KMS-11 (cell line): ENCODE measurements around the gene KCNQ1.

Experiments
- H2AFZ ChIP-seq: fragments of 200-600 bp; sonication (generic); 2 replicates; pipeline ENCODE4 v1.6.1; 2016; ENCODE audit warnings: antibody characterized with exemption, mixed run types, low read depth
- H3K27ac ChIP-seq: fragments of 200-600 bp; sonication (generic); 2 replicates; pipeline ENCODE4 v1.6.1; 2016; ENCODE audit warnings: mild to moderate bottlenecking, mixed run types
- H3K27me3 ChIP-seq: fragments of 200-600 bp; sonication (generic); 2 replicates; pipeline ENCODE4 v1.6.1; 2017; ENCODE audit warnings: mild to moderate bottlenecking, low read depth, mixed run types, moderate library complexity; ENCODE audit not compliant: insufficient read depth
- H3K36me3 ChIP-seq: fragments of 200-600 bp; sonication (generic); 2 replicates; pipeline ENCODE4 v1.6.1; 2017; ENCODE audit warnings: mild to moderate bottlenecking, mixed run types; ENCODE audit not compliant: insufficient read depth
- H3K4me1 ChIP-seq: fragments of 200-600 bp; sonication (generic); 2 replicates; pipeline ENCODE4 v1.6.1; 2016; ENCODE audit warnings: mild to moderate bottlenecking, low read depth, mixed run types; ENCODE audit not compliant: poor library complexity, severe bottlenecking
- H3K4me2 ChIP-seq: fragments of 200-600 bp; sonication (generic); 2 replicates; pipeline ENCODE4 v1.7.0; 2016; ENCODE audit warnings: mild to moderate bottlenecking, mixed run types
- H3K4me3 ChIP-seq: fragments of 200-600 bp; sonication (generic); IDR thresholded peaks from 2 replicates; pipeline ENCODE4 v1.6.1; 2017; ENCODE audit warnings: low read depth, low read length, mixed read lengths; ENCODE audit not compliant: insufficient read depth
- H3K79me2 ChIP-seq: fragments of 200-600 bp; sonication (generic); 2 replicates; pipeline ENCODE4 v1.6.1; 2016; ENCODE audit warnings: low read depth, mixed run types; ENCODE audit not compliant: insufficient read depth
- H3K9ac ChIP-seq: fragments of 200-600 bp; sonication (generic); 2 replicates; pipeline ENCODE4 v1.6.1; 2016; ENCODE audit warnings: mild to moderate bottlenecking, mixed run types
- H4K20me1 ChIP-seq: fragments of 200-600 bp; sonication (generic); 2 replicates; pipeline ENCODE4 v1.6.1; 2016; ENCODE audit warnings: mild to moderate bottlenecking, mixed run types; ENCODE audit not compliant: insufficient read depth
- CTCF ChIP-seq: fragments of 200-600 bp; sonication (generic); conservative IDR thresholded peaks from 2 replicates; pipeline ENCODE4 v1.6.1; 2017; ENCODE audit warnings: low read depth, mild to moderate bottlenecking, antibody characterized with exemption, low read length, moderate library complexity, mixed read lengths

Gene KCNQ1

GRCh38 chr11:2776351-2777061 lies 331.7 kb downstream of the KCNQ1 start:
- Histone ChIP-seq H3K9ac (peak overlapping the region; percentile 86; the same call in 1 of the 2 replicates), H3K4me3 (no peak overlapping the region), H2AFZ (no peak overlapping the region), H3K79me2 (peaks cover 13% of the 10 kb centered on the region; the same call in 1 of the 2 replicates), H3K4me2 (peak overlapping the region; percentile 99), H3K36me3 (no peaks in the 10 kb centered on the region), H3K27ac (peak overlapping the region; percentile 99), H4K20me1 (no peaks in the 10 kb centered on the region), H3K27me3 (no peaks in the 10 kb centered on the region), H3K4me1 (peaks cover 88% of the 10 kb centered on the region)
- no peak for TF ChIP-seq CTCF

DNA sequence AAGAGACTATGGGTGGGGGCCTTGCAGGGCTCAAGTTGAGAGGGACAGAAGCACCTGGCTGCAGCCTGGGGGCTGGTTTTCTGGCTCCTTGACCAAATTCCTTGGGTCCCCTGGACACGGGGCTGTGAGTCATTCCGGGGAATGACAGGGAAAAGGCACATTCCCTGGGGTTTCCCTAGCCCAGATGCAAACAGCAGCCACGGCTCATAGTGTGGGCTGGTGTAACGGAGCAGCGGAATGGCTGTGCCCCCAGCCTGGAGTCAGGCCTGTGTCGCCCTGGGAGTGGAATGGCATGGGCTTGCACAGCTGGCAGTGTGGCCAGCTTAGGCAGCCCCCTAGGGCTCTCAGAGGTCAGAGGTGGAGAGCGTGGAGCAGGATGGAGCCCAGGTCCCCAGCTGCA lies 332.6 kb downstream of the KCNQ1 start:
- H3K36me3 ChIP-seq: no peaks in the 10 kb centered on the region
- H3K4me3 ChIP-seq: no peak overlapping the region
- H4K20me1 ChIP-seq: no peaks in the 10 kb centered on the region
- no peak for TF ChIP-seq CTCF
- H3K4me2 ChIP-seq: peak overlapping the region; percentile 99
- no peaks in the 10 kb centered on the region for H3K27me3 ChIP-seq
- peak overlapping the region; percentile 99 for H3K27ac ChIP-seq
- peaks cover 79% of the 10 kb centered on the region for H3K4me1 ChIP-seq
- H3K79me2 ChIP-seq: peaks cover 13% of the 10 kb centered on the region; the same call in 1 of the 2 replicates
- H2AFZ ChIP-seq: peak overlapping the region; percentile 47; the same call in 1 of the 2 replicates
- peak overlapping the region; percentile 86 for H3K9ac ChIP-seq

GRCh38 chr11:2777871-2778629 lies 333.2 kb downstream of the KCNQ1 start:
- no peaks in the 10 kb centered on the region for H3K36me3 ChIP-seq
- peak overlapping the region; percentile 47; the same call in 1 of the 2 replicates for H2AFZ ChIP-seq
- no peaks in the 10 kb centered on the region for H3K27me3 ChIP-seq
- peaks cover 79% of the 10 kb centered on the region for H3K4me1 ChIP-seq
- peak overlapping the region; percentile 99 for H3K27ac ChIP-seq
- peak overlapping the region; percentile 99 for H3K4me2 ChIP-seq
- H3K79me2 ChIP-seq: peaks cover 13% of the 10 kb centered on the region; the same call in 1 of the 2 replicates
- H3K9ac ChIP-seq: peak overlapping the region; percentile 86
- H3K4me3 ChIP-seq: no peak overlapping the region
- H4K20me1 ChIP-seq: no peaks in the 10 kb centered on the region
- TF ChIP-seq CTCF: no peak

DNA sequence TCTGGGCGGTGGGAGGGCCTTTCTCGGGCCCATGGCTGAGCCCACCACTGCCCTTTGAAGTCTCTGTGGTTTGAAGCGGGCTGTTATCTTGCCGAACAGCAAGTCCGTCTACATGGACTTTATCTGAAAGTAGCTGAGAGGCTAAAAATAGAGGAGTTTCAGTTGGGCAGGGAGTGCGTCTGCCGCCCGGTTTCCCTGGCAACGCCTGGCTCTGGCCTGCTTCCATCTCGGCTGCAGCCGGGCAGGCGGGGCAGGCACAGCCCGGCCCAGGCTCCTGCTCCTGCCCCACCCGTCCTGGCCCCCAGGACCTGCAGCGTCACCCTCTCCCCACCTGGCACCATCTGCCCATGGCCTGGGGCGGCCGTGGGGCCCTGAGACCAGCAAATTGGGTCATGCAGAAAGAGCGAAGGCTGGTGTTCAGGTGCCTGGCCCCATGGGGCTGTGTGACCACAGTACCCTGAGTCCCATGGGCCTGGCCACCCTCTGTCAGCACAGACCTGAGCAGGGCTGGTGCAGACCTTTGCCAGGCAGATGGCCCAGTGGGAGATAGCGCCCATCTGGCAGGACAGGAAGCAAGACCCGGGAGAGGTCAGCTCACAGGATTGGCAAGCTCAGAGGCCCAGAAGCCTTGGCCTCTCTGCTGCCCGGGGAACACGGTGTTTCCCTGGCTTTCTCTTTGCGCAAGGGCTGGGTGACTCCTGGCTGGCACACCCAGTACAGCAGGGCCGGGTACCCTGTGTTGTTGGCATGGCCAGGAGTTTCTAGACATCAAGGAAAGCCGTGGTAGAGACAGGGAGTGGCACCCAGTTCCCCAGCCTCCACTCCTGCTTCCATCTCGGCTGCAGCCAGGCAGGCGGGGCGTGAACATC lies 334.1 kb downstream of the KCNQ1 start:
- Histone ChIP-seq H3K27me3 (no peaks in the 10 kb centered on the region), H2AFZ (peak overlapping the region; percentile 47), H3K4me1 (peaks cover 79% of the 10 kb centered on the region), H3K9ac (peak overlapping the region; percentile 86), H3K4me3 (no peak overlapping the region), H3K4me2 (peak overlapping the region; percentile 99), H4K20me1 (no peaks in the 10 kb centered on the region), H3K27ac (peak overlapping the region; percentile 99), H3K36me3 (no peaks in the 10 kb centered on the region), H3K79me2 (peaks cover 13% of the 10 kb centered on the region; the same call in 1 of the 2 replicates)
- no peak for TF ChIP-seq CTCF
